Parathyroid adenoma (tissue), 2 donors: ENCODE results near the gene CLEC16A.

Experiments used
- H2AFZ ChIP-seq: fragments of 300-600 bp; sonication (generic); one replicate; pipeline ENCODE4 v1.7.0; 2017; ENCODE audit warnings: antibody characterized with exemption, mild to moderate bottlenecking
- H3K27ac ChIP-seq: fragments of 300-600 bp; sonication (generic); one replicate; pipeline ENCODE4 v1.7.0; 2017
- H3K27me3 ChIP-seq: fragments of 300-600 bp; sonication (generic); one replicate; pipeline ENCODE4 v1.7.0; 2017; ENCODE audit warnings: low read length; ENCODE audit not compliant: control insufficient read depth, insufficient read depth
- H3K36me3 ChIP-seq: fragments of 300-600 bp; sonication (generic); one replicate; pipeline ENCODE4 v1.7.0; 2017; ENCODE audit warnings: low read length; ENCODE audit not compliant: control insufficient read depth, insufficient read depth
- H3K4me1 ChIP-seq: fragments of 300-600 bp; sonication (generic); one replicate; pipeline ENCODE4 v1.7.0; 2017; ENCODE audit warnings: control low read depth
- H3K4me2 ChIP-seq: fragments of 300-600 bp; sonication (generic); one replicate; pipeline ENCODE4 v1.7.0; 2017; ENCODE audit warnings: low read length
- H3K4me3 ChIP-seq: fragments of 300-600 bp; sonication (generic); one replicate; pipeline ENCODE4 v1.7.0; 2017; ENCODE audit warnings: low read depth, low read length
- H3K79me2 ChIP-seq: fragments of 300-600 bp; sonication (generic); one replicate; pipeline ENCODE4 v1.7.0; 2017; ENCODE audit warnings: control low read depth
- H3K9ac ChIP-seq: fragments of 300-600 bp; sonication (generic); one replicate; pipeline ENCODE4 v1.7.0; 2017; ENCODE audit warnings: mild to moderate bottlenecking
- H3K9me3 ChIP-seq: fragments of 300-600 bp; sonication (generic); one replicate; pipeline ENCODE4 v1.7.0; 2017; ENCODE audit warnings: low read length; ENCODE audit not compliant: control insufficient read depth
- TF ChIP-seq, protein P1 (sequence below): fragments of 300-600 bp; sonication (generic); IDR thresholded peaks from one replicate; pipeline ENCODE4 v1.7.0; 2017; ENCODE audit warnings: antibody characterized with exemption, mild to moderate bottlenecking
- donor health status: primary hyperparathyroidism.

CLEC16A gene

DNA sequence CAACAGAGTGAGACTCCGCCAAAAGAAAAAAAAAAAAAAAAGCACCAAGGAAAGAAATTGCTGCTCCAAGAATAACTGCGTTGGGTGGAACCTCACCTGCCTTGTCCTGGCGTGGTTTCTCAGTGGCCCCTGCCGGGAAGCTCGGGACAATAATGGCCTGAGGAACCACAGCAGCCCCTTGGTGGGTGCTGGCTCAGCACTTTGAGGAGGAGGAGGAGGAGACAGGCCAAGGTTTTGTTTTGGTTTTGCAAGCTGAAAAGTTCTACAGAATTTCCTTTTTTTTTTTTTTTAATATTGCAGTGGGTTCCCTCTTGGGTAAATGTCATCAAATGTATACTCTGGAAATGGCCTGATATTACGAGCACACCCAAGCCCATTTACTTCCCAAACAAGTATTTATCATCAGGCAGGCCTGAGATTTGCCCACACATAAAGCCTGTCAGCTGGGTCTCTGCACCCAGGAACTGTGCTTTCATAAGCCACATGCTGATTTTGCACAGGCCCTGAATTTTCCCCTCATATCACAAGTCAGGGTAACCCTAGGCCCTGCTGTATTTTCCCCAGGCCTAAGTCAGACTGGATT lies 233.3 kb downstream of the CLEC16A start:
- Histone ChIP-seq H3K4me2 (no peak overlapping the region), H3K9ac (no peak overlapping the region), H2AFZ (no peak overlapping the region), H3K36me3 (no peaks in the 10 kb centered on the region), H3K79me2 (no peaks in the 10 kb centered on the region), H3K9me3 (no peaks in the 10 kb centered on the region), H3K27ac (no peak overlapping the region), H3K4me3 (no peak overlapping the region), H3K27me3 (no peaks in the 10 kb centered on the region), H3K4me1 (no peaks in the 10 kb centered on the region)
- TF ChIP-seq, protein P1, sequence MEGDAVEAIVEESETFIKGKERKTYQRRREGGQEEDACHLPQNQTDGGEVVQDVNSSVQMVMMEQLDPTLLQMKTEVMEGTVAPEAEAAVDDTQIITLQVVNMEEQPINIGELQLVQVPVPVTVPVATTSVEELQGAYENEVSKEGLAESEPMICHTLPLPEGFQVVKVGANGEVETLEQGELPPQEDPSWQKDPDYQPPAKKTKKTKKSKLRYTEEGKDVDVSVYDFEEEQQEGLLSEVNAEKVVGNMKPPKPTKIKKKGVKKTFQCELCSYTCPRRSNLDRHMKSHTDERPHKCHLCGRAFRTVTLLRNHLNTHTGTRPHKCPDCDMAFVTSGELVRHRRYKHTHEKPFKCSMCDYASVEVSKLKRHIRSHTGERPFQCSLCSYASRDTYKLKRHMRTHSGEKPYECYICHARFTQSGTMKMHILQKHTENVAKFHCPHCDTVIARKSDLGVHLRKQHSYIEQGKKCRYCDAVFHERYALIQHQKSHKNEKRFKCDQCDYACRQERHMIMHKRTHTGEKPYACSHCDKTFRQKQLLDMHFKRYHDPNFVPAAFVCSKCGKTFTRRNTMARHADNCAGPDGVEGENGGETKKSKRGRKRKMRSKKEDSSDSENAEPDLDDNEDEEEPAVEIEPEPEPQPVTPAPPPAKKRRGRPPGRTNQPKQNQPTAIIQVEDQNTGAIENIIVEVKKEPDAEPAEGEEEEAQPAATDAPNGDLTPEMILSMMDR, result no peak

DNA sequence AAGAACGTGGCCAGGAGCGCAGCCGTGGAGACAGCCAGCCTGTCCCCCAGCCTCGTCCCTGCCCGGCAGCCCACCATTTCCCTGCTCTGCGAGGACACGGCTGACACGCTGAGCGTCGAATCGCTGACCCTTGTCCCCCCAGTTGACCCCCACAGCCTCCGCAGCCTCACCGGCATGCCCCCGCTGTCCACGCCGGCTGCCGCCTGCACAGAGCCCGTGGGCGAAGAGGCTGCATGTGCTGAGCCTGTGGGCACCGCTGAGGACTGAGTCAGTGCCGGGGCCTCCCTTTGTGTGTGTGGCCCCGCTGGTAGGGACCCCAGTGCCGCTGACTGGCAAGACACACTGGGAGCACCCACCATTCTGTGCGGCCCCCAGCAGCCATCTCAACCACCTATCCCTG lies 234.1 kb downstream of the CLEC16A start:
- TF ChIP-seq, protein P1, result no peak
- Histone ChIP-seq H3K4me1 (no peaks in the 10 kb centered on the region), H3K79me2 (no peaks in the 10 kb centered on the region), H3K36me3 (no peaks in the 10 kb centered on the region), H3K4me3 (no peak overlapping the region), H3K27me3 (no peaks in the 10 kb centered on the region), H3K9me3 (no peaks in the 10 kb centered on the region), H3K27ac (no peak overlapping the region), H2AFZ (no peak overlapping the region), H3K4me2 (no peak overlapping the region), H3K9ac (no peak overlapping the region)

- TF ChIP-seq, protein P1, result no peak
- no peak overlapping the region for H2AFZ ChIP-seq
- H3K9me3 ChIP-seq, result no peaks in the 10 kb centered on the region
- H3K4me3 ChIP-seq, result no peak overlapping the region
- H3K36me3 ChIP-seq, result no peaks in the 10 kb centered on the region
- H3K79me2 ChIP-seq, result no peaks in the 10 kb centered on the region
- H3K9ac ChIP-seq, result no peak overlapping the region
- no peaks in the 10 kb centered on the region for H3K27me3 ChIP-seq
- no peaks in the 10 kb centered on the region for H3K4me1 ChIP-seq
- H3K4me2 ChIP-seq, result no peak overlapping the region
- H3K27ac ChIP-seq, result no peak overlapping the region
These were observed 235.2 kb downstream of the CLEC16A start for GRCh38 chr16:11179574-11179973.

- Histone ChIP-seq H3K36me3 (no peaks in the 10 kb centered on the region), H3K4me1 (no peaks in the 10 kb centered on the region), H3K27ac (no peak overlapping the region), H3K9ac (no peak overlapping the region), H3K4me2 (no peak overlapping the region), H3K79me2 (no peaks in the 10 kb centered on the region), H3K4me3 (no peak overlapping the region), H3K27me3 (no peaks in the 10 kb centered on the region), H3K9me3 (no peaks in the 10 kb centered on the region), H2AFZ (no peak overlapping the region)
- TF ChIP-seq, protein P1, result no peak
These were observed 236.1 kb downstream of the CLEC16A start for GRCh38 chr16:11180489-11180888.

DNA sequence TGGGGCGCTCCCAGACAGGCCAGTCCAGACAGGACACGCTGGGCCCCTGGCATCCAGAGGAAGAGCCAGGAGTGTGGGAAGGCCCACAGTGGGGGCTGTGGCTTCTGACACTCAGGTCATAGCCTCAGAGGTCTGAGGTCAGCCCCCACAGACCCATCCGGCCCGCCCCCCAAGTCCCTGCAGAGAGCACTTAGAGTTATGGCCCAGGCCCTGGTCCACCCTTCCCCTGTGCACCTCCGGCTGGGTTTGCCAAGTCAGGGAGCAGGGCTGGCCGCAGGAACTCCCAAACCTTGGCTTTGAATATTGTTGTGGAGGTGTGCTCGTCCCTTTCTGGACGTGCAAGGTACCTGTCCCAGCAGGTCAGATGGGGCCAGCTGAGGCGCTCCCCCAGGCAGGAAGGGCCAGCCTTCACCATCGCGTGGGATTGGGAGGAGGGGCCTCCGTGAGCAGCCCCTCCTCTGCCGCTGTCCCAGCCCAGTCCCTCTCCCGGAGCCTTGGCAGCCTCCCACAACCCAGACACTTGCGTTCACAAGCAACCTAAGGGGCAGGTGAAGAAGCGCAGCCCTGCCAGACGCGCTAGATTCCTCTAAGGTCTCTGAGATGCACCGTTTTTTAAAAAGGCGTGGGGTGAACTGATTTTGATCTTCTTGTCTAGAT lies 237.0 kb downstream of the CLEC16A start:
- Histone ChIP-seq H3K36me3 (no peaks in the 10 kb centered on the region), H3K27ac (no peak overlapping the region)
- TF ChIP-seq, protein P1, result no peak

More for the DNA sequence above, 237.0 kb downstream of the CLEC16A start:
- Histone ChIP-seq H3K4me1 (no peaks in the 10 kb centered on the region), H2AFZ (no peak overlapping the region), H3K9ac (no peak overlapping the region), H3K4me3 (no peak overlapping the region), H3K79me2 (no peaks in the 10 kb centered on the region), H3K9me3 (no peaks in the 10 kb centered on the region), H3K27me3 (no peaks in the 10 kb centered on the region), H3K4me2 (no peak overlapping the region)
